Muscle layer of duodenum (tissue), 2 donors: ENCODE data around the gene SLC2A8.

Source experiments
- H3K27ac ChIP-seq: one replicate; pipeline ENCODE4 v1.7.0; 2013; ENCODE audit warnings: mild to moderate bottlenecking, low read length
- H3K27me3 ChIP-seq: one replicate; pipeline ENCODE4 v1.7.0; 2013; ENCODE audit warnings: low read depth, mild to moderate bottlenecking, control low read depth, low read length
- H3K36me3 ChIP-seq, 2 donors: one replicate each; pipeline ENCODE4 v1.7.0; 2013; ENCODE audit warnings: low read length in 2 of 2, control low read depth in 1 of 2, mild to moderate bottlenecking in 1 of 2; ENCODE audit not compliant: insufficient read depth in 2 of 2, control insufficient read depth in 1 of 2
- H3K4me1 ChIP-seq, 2 donors: one replicate each; pipeline ENCODE4 v1.7.0; 2013; ENCODE audit warnings: low read length in 2 of 2, mild to moderate bottlenecking in 2 of 2, control low read depth in 1 of 2, moderate library complexity in 1 of 2; ENCODE audit not compliant: insufficient read depth in 2 of 2, control insufficient read depth in 1 of 2
- H3K4me3 ChIP-seq, 2 donors: one replicate each; pipeline ENCODE4 v1.7.0; 2013; ENCODE audit warnings: low read length in 2 of 2, low read depth in 1 of 2, mild to moderate bottlenecking in 1 of 2
- H3K9me3 ChIP-seq, 2 donors: one replicate each; pipeline ENCODE4 v1.7.0; 2013; ENCODE audit warnings: low read length in 2 of 2, control low read depth in 1 of 2, mild to moderate bottlenecking in 1 of 2; ENCODE audit not compliant: control insufficient read depth in 1 of 2
- donor health status: healthy.

The SLC2A8 gene

DNA sequence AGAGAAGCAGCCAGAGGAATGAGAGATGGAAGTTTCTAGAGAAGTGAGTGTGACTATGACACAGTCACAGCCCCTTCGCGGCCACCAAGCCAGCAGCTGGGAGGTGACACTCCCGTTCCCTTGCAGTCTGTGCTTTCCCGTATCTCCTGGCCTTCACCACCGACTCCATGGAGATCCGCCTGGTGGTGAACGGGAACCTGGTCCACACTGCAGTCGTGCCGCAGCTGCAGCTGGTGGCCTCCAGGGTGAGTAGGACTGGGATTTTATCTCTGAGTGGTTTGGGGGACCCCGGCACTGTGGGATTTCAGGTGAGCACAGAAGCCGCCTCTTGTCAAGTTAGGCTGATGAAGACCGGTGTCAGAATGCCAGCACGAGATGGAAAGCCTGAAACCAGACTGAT is 12.1 kb upstream of the SLC2A8 start:
- H3K4me3 ChIP-seq = no peak overlapping the region
- peaks cover 0 to 6% of the 10 kb centered on the region in 2 donors for H3K4me1 ChIP-seq
- no peaks in the 10 kb centered on the region for H3K9me3 ChIP-seq
- H3K27ac ChIP-seq = no peak overlapping the region
- no peaks in the 10 kb centered on the region for H3K27me3 ChIP-seq
- H3K36me3 ChIP-seq = no peaks in the 10 kb centered on the region

GRCh38 chr9:127386249-127386648 is 10.7 kb upstream of the SLC2A8 start:
- Histone ChIP-seq H3K4me3 (no peak overlapping the region), H3K27ac (no peak overlapping the region), H3K36me3 (peaks cover 0 to 5% of the 10 kb centered on the region in 2 donors), H3K4me1 (peaks cover 0 to 6% of the 10 kb centered on the region in 2 donors), H3K9me3 (no peaks in the 10 kb centered on the region), H3K27me3 (no peaks in the 10 kb centered on the region)

- H3K27ac ChIP-seq = no peak overlapping the region
- no peaks in the 10 kb centered on the region for H3K9me3 ChIP-seq
These were observed 10.0 kb upstream of the SLC2A8 start for GRCh38 chr9:127386981-127387380.

GRCh38 chr9:127388037-127388855 is 8.7 kb upstream of the SLC2A8 start:
- H3K4me1 ChIP-seq = peaks cover 0 to 6% of the 10 kb centered on the region in 2 donors
- no peaks in the 10 kb centered on the region for H3K9me3 ChIP-seq
- H3K36me3 ChIP-seq = peaks cover 0 to 5% of the 10 kb centered on the region in 2 donors
- H3K27ac ChIP-seq = no peak overlapping the region
- no peak overlapping the region for H3K4me3 ChIP-seq
- H3K27me3 ChIP-seq = no peaks in the 10 kb centered on the region

More at GRCh38 chr9:127386981-127387380, 10.0 kb upstream of the SLC2A8 start:
- Histone ChIP-seq H3K36me3 (peaks cover 0 to 5% of the 10 kb centered on the region in 2 donors), H3K4me3 (no peak overlapping the region), H3K27me3 (no peaks in the 10 kb centered on the region), H3K4me1 (peaks cover 0 to 6% of the 10 kb centered on the region in 2 donors)

- Histone ChIP-seq H3K4me3 (no peak overlapping the region), H3K27ac (no peak overlapping the region), H3K9me3 (no peaks in the 10 kb centered on the region), H3K36me3 (peaks cover 0 to 5% of the 10 kb centered on the region in 2 donors), H3K4me1 (peaks cover 0 to 6% of the 10 kb centered on the region in 2 donors), H3K27me3 (no peaks in the 10 kb centered on the region)
These were observed 8.1 kb upstream of the SLC2A8 start for GRCh38 chr9:127388856-127389238.

- Histone ChIP-seq H3K27ac (no peak overlapping the region), H3K9me3 (no peaks in the 10 kb centered on the region), H3K4me3 (no peak overlapping the region), H3K27me3 (no peaks in the 10 kb centered on the region), H3K36me3 (peaks cover 0 to 5% of the 10 kb centered on the region in 2 donors), H3K4me1 (peaks cover 0 to 6% of the 10 kb centered on the region in 2 donors)
These were observed 7.4 kb upstream of the SLC2A8 start for GRCh38 chr9:127389381-127390247.

- no peak overlapping the region for H3K4me3 ChIP-seq
- H3K4me1 ChIP-seq = peaks cover 0 to 6% of the 10 kb centered on the region in 2 donors
- no peaks in the 10 kb centered on the region for H3K9me3 ChIP-seq
- no peaks in the 10 kb centered on the region for H3K27me3 ChIP-seq
- peaks cover 0 to 5% of the 10 kb centered on the region in 2 donors for H3K36me3 ChIP-seq
- no peak overlapping the region for H3K27ac ChIP-seq
These were observed 6.8 kb upstream of the SLC2A8 start for GRCh38 chr9:127390248-127390545.

GRCh38 chr9:127390563-127390962 is 6.4 kb upstream of the SLC2A8 start:
- no peaks in the 10 kb centered on the region for H3K27me3 ChIP-seq
- H3K4me3 ChIP-seq = no peak overlapping the region
- H3K27ac ChIP-seq = no peak overlapping the region

DNA sequence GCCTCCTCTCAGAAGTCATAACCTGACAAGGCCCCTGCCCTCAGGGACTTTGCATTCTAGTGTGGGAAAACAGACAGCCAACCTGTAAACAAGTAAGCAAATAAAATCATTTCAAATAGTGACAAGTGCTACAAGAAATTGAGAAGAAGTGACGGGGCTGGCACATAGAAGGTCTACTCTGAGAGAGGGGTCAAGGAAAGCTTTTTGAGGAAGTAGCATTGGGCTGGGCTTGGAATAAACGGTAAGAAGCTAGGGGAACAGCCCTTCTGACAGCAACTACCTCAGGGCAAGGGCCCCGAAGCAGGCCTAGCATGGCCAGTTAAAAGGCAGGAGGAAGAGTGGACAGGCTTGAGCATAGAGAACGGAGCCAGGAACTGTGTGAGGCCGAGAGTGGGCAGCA is 4.8 kb upstream of the SLC2A8 start:
- peaks cover 0 to 5% of the 10 kb centered on the region in 2 donors for H3K36me3 ChIP-seq
- H3K4me1 ChIP-seq = peaks cover 0 to 11% of the 10 kb centered on the region in 2 donors
- no peak overlapping the region for H3K27ac ChIP-seq

More at GRCh38 chr9:127390563-127390962, 6.4 kb upstream of the SLC2A8 start:
- peaks cover 0 to 5% of the 10 kb centered on the region in 2 donors for H3K36me3 ChIP-seq
- peaks cover 0 to 6% of the 10 kb centered on the region in 2 donors for H3K4me1 ChIP-seq
- no peaks in the 10 kb centered on the region for H3K9me3 ChIP-seq

DNA sequence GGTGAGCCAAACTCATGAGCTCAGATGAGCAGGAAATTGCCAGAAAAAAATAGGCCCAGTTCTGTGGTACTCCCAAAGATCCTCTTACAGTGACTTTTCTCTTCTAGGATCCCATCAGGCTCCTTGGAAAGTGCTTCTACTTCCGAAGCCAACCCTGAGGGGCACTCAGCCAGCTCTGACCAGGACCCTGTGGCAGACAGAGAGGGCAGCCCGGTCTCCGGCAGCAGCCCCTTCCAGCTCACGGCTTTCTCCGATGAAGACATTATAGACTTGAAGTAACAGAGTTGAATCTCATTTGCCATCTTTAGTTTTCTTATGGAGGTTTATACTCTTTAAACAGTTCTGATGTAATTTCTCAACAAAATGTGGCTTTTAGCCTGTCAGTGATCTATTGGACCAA is 4.0 kb upstream of the SLC2A8 start:
- H3K27ac ChIP-seq = no peak overlapping the region
- H3K4me3 ChIP-seq = no peak overlapping the region
- H3K4me1 ChIP-seq = peaks cover 0 to 11% of the 10 kb centered on the region in 2 donors
- no peaks in the 10 kb centered on the region for H3K27me3 ChIP-seq
- peaks cover 0 to 5% of the 10 kb centered on the region in 2 donors for H3K36me3 ChIP-seq
- no peaks in the 10 kb centered on the region for H3K9me3 ChIP-seq

More for the DNA sequence above, 4.8 kb upstream of the SLC2A8 start:
- H3K4me3 ChIP-seq = no peak overlapping the region
- no peaks in the 10 kb centered on the region for H3K27me3 ChIP-seq
- no peaks in the 10 kb centered on the region for H3K9me3 ChIP-seq

DNA sequence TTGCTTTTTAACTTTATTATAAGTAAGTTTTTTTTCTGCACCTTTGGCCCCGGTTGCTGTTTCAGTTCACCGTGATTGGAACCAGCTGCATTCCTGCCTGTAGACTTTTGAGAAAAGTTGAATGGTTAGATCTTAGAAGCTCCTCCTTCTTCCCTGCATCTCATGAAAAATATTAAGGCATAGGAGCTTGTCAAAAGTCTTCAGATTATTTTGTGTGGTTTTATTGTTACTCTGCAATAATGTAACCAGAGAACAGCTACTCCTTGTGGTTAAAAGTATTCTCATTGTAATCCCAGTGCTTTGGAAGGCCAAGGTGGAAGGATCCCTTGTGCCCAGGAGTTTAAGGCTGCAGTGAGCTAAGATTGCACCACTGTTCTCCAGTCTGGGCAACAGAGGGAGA is 3.3 kb upstream of the SLC2A8 start:
- no peaks in the 10 kb centered on the region for H3K27me3 ChIP-seq
- no peak overlapping the region for H3K27ac ChIP-seq
- H3K36me3 ChIP-seq = peaks cover 0 to 5% of the 10 kb centered on the region in 2 donors
- peaks cover 0 to 14% of the 10 kb centered on the region in 2 donors for H3K4me1 ChIP-seq
- no peaks in the 10 kb centered on the region for H3K9me3 ChIP-seq
- H3K4me3 ChIP-seq = no peak overlapping the region
